ENCODE data around the gene DUSP16.
"Not testable (repeated sequence)": the region's sequence is repeated elsewhere in the genome, so short reads cannot be mapped to it uniquely, and the experiment has no call there.

The DUSP16 gene, protein sequence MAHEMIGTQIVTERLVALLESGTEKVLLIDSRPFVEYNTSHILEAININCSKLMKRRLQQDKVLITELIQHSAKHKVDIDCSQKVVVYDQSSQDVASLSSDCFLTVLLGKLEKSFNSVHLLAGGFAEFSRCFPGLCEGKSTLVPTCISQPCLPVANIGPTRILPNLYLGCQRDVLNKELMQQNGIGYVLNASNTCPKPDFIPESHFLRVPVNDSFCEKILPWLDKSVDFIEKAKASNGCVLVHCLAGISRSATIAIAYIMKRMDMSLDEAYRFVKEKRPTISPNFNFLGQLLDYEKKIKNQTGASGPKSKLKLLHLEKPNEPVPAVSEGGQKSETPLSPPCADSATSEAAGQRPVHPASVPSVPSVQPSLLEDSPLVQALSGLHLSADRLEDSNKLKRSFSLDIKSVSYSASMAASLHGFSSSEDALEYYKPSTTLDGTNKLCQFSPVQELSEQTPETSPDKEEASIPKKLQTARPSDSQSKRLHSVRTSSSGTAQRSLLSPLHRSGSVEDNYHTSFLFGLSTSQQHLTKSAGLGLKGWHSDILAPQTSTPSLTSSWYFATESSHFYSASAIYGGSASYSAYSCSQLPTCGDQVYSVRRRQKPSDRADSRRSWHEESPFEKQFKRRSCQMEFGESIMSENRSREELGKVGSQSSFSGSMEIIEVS

DNA sequence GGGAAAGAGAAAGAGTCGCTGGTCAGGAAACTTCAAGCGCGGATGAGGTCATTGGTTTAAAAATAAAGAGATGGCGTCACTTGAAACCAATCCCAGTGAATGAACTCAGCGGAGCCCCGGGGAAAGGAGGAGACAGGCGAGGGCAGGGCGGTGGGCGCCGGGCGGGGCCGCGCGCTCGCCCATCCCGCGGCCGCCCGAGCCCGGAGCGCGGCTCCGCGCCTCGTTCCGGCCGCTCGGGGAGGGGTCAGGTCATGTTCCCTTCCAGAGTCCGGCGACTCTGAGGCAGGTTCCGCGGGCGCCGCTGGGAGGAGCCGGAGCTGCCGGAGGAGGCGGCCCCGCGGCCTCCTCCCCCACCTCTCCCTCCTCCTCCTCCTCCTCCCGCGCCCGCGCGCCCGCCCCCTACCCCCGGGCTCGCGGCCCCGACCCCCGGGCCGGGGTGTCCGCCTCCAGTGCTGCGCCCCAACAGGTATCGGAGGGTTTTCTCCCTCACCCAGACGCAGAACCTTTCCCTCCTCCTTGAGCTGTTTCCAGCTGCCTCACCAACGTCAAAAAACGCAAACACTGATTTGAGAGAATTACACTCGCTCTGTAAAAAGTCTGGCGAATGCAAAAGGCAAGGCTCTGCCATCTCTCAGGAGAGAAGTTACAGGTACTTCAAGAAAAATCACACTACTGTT lies at the start of gene DUSP16:
Gene DUSP16 (minus strand): TSS at position 279 of the 677 bp plus-strand sequence. CDS start 41,765 bp downstream, outside the sequence.
- peak; percentile 91 for DNase-seq (ENCODE audit: low spot score)

DNA sequence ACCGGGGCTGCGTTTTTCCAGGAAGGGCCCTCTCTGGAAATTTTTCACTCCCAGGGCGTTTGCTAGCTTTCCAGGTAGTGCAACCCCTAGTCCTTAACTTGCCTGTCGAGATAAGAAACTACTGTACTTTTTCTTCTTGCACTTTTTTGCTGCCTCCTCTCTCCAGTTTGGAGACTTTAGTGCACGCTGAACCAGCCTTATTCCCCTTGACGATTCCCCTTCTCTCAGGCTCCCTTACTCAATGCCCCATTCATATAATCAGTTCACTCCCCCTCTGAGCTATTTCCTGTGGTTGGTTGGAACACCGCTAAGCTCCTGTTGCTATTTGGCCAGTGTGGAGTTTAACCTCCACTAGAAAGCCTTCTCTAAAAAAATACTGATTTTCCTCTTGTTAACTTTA lies 49.7 kb upstream of the DUSP16 start:
- DNase-seq (ENCODE audit: low spot score), result peak; percentile 58

DNA sequence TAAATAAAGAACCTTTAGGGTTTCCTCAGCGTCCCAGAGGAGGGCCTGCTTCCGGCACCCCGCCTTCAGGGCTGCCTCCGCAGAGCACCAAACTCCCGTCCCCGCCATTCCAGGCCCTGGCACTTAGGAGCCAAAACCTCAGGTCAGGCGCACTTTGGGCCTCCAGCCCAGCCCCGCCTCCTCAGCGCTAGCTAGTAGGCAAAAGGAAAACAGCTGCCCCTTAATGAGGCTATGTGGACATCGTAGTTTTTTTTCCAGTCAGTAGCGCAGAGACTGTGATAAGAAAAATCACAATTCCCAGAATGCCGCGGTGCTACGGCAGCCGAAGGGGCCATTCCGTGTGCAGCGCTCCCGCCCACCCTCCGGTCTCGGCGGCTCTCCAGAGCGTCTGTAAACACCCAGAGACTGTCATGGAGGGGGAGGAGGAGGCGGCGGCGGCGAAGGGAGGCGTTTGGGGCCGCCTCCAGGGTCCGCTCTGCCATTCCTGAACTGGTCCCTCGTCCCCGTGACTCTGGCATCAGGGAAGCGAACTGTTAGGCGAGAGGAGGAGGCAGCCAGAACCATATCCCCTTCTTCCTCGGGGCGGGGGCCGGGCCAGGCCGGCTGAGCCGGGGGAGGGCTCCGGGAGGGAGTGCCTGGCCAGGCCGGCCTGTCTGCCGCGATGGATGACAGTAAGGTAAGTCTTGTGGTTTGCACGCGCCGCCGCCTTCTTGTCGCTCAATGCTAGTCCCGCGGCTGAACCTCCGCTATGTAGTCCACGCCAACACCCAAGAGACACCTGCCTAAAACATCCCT lies 49.0 kb upstream of the DUSP16 start, which contains the start of gene CREBL2:
Gene CREBL2 (plus strand): TSS at position 365 of the 795 bp plus-strand sequence. CDS start 297 bp downstream, at position 662.
- DNase-seq (ENCODE audit: low spot score), result peak; percentile 93

DNA sequence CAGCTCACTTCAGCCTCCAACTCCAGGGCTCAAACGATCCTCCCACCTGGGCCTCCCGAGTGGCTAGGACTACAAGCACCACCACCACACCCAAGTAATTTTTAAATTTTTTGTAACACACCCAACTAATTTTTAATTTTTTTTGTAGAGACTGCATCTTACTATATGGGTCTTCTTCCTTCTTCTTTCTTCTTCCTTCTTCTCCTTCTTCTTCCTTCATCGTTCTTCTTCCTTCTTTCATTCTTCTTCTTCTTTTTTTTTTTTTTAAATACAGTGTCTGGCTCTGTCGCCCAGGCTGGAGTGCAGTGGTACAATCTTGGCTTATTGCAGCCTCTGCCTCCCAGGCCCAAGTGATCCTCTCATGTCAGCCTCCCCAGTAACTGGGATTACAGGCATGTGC lies 48.0 kb upstream of the DUSP16 start:
- DNase-seq (ENCODE audit: low spot score), result no peak

DNA sequence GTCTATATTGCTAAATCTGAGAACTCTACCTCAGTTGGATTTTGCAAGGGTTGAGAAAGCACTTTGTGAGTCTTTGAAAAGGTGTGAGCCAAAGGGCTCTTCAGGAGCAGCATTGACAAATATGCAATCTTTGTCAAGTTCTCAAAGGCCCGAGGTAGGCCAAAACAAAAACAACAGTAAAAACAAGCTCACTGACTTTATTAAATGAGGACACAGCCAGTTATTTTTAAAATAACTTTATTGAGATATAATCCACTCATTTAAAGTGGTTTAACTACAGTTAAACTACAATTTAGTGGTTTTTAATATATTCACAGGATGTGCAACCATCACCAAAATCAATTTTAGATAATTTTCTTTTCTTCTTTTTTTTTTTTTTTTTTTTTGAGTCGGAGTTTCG lies 47.0 kb upstream of the DUSP16 start:
- DNase-seq (ENCODE audit: low spot score), result no peak

DNA sequence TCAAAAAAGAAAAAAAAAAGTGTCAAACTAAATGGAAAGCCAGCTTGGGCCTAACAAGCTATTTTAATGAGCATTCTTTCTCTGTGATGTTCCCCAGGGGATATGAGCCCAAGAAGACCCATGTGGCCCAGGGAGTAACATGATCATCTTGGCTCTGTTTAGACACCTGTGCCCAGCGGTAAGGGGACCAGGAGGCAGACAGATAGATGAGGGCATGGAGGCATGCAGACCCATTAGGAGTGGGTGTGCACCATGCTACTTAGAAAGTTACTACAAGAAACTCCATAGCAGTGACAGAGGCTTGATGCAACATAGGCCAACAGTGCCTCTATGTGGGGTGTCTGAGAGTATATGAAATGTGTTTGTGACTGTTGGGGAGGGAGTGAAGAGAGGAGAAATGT lies 45.9 kb upstream of the DUSP16 start:
- no peak for DNase-seq (ENCODE audit: low spot score)

DNA sequence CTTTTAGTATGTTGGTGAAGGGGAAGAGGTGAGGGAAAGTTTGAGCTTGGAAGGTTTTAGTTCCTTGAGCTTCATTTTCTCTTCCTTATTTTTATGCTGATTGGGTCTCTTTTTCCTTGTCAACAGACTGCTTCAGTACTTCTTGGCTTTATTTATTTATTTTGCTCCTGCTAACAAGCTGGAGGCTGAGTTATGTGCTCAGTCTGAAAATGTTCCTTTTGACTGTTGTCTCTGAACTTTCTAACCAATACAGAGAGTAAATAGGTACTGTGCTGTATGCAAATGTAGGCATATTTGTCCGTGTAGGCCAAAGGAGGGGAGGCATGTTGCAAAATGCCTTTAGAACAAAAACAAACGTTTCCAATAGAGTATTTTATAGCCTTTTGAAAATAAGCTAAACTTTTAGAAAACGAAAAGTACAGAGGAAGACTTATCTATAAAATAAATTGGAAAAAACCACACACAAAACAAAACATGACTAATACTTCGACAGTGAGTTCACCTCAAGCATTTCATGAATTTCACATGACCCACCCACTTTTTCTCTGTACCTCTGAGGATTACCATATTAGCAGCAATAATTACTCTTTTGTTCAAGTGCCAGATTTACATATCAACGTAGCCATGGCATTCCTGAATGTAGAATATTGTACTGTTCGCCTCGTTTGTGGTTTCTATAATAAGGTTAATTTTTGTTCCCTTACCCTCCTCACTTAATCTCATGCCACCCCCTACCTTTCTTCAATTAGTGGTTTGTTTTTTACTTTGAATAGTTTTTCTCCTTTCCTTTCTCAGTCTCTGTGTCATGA lies 44.3 kb upstream of the DUSP16 start:
- no peak for DNase-seq (ENCODE audit: low spot score)

DNA sequence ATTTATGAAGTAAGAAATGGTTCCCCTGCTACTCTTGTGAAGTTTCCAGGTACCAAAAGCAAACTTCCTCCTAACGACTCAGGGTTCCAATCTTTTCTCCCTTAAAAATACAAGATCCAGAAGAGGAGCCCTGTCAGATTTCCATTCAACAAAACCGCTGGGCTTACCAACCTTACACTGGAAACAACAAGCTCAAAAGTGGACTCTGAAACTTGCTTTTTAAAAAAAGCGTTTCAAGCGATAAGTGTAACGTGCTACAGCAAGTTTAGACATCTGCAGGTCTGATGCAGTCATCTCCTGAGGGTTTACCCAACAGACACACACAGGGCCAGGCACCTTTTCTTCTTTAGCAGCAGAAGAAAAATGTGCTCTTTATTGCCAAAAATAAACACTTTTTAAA lies 42.1 kb upstream of the DUSP16 start:
- DNase-seq (ENCODE audit: low spot score), result no peak

DNA sequence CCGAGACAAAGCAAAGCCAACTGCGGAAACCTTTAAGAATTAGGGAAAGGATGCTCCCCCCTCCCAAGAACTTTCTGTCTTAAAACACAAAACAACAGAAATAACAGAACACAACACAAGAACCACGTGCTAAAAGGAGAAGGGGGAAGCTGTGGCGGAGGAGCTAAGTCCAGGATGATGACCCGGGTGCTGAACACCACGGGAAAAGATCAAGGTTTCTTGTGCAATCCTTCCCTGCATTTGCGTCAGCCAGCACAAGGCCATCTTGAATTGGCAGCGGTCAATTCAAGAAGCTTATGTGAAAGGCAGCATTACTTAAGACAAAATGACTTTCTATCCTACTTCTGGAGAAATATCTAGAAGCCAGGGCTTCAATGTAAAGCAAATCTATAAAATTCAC lies 38.0 kb upstream of the DUSP16 start:
- no peak for DNase-seq (ENCODE audit: low spot score)

DNA sequence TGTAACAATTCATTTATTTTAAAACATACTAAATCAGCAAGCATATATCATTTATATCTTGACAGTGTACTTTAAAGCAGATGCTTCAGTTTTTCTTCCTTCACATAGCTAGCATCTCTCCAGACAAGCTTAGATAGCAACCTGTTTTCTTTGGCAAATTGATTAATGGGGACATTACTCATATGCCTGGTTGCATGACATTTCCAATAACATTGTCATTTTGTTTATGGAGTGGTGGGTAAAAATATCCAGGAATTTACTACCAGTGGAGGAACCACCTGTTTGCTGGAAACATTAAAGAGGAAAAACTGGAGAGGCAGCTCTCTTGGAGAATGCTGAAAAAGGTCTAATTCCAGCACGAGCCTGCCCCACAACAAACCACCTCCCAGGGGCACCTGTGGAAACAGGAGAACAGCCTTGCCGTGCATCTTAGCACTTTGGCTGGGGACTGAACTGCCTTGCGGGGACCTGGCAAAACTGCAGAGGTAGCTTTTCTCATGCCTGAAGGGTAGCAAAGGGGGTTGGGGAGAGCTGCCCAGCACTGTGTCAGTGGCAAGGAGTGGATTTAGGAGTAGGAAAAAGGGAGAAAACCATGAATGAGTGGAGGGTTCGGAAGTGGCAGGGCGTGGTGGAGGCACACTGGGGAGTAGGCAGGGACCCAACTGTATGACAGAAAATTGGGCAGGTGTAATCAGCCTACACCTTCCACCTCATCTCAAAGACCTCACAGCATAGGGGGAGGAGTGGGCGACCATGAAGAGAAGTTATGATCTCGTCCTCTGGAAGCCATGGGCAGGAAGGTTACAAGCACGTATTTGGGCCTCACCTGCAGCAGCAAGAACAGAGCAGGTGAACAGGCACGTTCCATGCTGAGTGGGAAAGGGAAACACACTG lies 37.3 kb upstream of the DUSP16 start:
- DNase-seq (ENCODE audit: low spot score), result no peak

DNA sequence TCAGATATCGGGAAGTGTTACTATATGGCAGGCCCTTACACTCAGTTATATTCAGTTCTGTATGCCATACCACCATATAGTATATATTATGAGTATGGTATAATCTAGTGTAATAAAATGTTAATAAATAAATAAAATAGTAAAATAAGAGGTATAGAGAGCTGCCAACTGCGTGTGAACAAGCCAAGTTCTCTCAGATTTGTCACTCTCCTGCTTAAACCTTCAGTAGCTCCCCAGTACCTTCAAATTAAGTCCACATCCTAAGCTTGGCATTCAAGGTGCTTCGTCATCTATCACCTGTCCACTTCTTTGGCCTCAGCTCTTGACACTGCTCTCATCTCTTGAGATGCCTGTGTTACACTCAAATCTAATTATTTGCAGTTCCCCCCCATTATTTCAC lies 36.2 kb upstream of the DUSP16 start:
- no peak for DNase-seq (ENCODE audit: low spot score)

DNA sequence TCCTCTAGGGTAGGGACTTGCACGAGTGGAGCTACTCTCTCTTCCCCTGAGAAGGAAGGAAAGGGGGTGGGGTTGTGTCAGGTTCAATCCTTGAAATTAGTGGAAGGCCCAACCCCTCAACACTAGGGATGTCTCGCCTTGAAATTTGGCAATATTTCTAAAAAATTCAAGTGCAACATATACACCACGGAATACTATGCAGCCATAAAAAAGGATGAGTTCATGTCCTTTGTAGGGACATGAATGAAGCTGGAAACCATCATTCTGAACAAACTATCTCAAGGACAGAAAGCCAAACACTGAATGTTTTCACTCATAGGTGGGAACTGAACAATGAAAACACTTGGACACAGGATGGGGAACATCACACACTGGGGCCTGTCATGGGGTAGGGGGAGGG lies 33.9 kb upstream of the DUSP16 start:
- not testable (repeated sequence) for DNase-seq (ENCODE audit: low spot score)

DNA sequence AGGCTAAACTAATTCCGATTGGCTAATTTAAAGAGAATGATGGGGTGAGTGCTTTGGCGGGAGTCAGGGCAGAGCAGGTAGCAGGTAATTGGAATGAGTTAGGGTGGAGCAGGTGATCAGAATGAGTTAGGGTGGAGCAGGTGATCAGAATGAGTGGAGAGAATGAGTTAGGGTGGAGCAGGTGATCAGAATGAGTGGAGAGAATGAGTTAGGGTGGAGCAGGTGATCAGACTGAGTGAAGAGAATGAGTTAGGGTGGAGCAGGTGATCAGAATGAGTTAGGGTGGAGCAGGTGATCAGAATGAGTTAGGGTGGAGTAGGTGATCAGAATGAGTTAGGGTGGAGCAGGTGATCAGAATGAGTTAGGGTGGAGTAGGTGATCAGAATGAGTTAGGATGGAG lies 33.3 kb upstream of the DUSP16 start:
- not testable (repeated sequence) for DNase-seq (ENCODE audit: low spot score)

DNA sequence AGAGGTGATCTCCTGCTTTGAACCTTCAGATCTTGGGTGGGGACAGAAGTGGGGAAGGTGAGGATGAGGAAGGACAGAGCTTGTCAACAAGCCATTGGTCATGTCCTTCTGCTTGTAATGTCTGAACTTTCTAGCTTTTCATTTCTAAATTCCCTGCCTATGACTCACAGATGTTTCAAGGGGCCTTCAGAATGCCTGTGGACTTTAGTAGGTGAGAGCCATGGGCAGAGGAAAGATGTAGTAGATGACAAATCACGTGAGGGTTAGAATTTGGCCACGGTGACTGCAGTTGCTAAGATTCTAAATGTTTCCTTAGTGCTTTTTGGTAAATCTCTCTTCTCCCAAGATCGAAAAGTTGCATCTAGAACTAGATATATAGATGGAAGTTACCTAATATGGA lies 30.3 kb upstream of the DUSP16 start:
- DNase-seq (ENCODE audit: low spot score), result no peak

DNA sequence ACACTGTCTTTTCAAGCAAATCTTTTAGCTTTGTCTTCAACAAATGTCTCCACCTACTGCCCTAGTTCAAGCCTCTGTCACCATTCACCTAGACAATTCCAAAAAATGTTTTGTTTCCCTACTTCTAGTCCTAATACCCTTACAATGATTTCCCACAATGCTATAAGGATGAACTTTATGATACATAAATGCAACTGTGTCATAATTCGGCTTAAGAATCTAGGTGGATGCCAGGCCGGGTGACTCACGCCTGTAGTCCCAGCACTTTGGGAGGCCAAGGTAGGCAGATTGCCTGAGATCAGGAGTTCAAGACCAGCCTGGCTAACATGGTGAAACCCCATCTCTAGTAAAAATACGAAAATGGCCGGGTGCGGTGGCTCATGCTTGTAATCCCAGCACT lies 28.3 kb upstream of the DUSP16 start:
- no peak for DNase-seq (ENCODE audit: low spot score)

DNA sequence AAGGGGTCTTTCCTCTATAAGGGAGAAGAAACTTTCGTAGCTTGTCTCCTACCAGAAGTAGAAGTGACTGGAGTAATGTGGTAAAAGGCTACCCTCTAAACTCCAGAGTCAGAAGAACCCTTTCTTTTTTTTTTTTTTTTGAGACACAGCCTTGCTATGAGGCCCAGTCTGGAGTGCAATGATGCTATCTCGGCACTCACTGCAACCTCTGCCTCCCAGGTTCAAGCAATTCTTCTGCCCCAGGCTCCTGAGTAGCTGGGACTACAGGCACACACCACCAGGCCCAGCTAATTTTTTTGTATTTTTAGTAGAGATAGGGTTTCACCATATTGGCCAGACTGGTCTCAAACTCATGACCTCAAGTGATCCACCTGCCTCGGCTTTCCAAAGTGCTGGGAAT lies 25.8 kb upstream of the DUSP16 start:
- not testable (repeated sequence) for DNase-seq (ENCODE audit: low spot score)

DNA sequence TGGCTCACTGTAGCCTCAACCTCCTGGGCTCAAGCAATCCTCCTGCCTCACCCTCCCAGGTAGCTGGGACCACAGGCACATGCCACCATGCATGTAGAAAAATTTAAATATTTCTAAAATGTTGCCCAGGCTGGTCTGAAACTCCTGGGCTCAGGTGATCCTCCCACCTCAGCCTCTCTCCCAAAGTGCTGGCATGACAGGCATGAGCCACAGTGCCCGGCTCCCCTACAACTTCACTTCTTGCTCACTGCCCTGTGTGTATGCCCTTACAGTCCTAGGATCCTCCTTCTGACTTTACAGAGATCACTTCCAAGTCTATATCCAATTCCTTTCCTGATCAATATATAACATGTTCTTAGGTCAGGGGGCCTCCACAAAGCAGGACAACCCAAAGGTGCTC lies 25.2 kb upstream of the DUSP16 start:
- DNase-seq (ENCODE audit: low spot score), result no peak

DNA sequence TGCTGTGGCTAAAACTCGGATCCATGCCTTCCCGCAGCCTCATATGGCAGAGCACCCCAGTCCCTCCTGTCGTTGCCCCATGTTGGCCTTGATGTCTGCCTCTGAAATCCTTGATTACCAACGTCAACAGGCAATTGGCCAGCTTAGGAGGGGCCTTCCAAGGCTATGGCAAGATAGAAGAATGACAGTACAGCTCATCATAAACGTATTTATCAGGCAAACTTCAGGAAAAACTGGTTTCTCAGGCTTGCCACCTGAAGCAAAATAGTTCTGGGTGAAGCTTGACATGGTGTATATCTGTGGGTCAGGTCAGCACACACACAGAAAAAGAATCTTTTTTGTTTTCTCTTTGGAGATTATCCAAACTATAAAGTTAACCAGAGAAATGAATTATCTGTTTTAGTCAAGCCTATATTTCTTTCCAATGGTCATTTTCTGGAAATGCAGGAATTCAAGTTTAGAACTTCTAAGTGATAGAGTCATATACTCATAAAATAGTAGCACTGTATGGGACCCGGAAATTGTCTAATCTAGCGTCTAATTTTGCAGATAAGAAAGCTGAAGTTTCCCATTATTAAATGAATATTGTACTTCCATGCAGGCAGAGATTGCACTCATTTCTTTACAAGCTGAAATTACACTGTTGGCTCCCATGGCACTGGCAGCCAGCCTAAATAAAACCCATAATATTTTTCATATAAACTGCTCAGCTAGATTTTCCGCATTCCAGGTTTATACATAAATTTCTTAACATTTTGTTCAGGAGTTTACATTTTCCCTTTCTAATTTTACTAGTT lies 24.4 kb upstream of the DUSP16 start:
- no peak for DNase-seq (ENCODE audit: low spot score)

DNA sequence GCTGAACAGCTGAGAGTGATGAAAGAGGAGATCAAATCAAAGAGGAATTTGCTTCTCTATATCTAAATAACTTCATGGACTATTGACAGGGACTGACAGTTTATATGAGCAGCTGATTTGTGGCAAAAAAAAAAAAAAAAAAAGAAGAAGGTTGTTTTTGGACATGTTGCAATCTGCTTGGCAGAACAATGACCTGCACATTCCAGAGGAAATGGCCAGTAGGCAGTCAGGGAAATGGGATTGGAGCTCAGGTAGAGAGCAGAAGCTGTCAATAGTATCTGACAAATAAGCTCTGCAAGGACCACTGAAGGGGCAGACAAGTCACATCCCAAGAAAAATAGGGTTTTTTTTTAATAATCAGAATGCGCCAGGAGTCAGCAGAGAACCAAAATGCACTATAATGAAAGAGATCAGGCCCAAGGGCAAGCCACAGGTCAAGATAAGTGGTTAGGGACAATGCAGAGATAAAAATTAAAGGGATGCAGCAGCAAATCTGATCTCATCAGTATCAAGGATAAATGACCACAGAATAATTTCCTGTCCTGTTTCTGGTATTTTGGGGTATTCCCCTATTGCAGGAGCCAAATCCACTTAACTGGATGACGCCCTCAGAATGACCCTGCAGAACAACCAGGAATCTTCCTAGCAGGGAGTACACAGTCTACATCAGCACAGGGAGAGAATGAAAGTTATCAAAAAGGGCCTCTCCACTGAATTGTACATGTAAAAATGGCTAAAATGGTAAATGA lies 22.6 kb upstream of the DUSP16 start:
- DNase-seq (ENCODE audit: low spot score), result peak; percentile 27
